HepG2 (cell line): ENCODE measurements around the gene NTPCR. TPM values are rescaled to one million over a fixed set of nuclear protein-coding genes. Genes with fewer than 3 reads are reported as not detected.

Source experiments
- GATAD2A ChIP-seq: IDR thresholded peaks from 2 replicates; pipeline ENCODE4 v1.6.1; 2016
- IKZF4 ChIP-seq: sonication (generic); formaldehyde crosslinking; IDR thresholded peaks from 2 replicates; pipeline ENCODE4 v1.5.1; 2020; ENCODE audit warnings: borderline replicate concordance, mild to moderate bottlenecking, low read depth, missing genetic modification reagents; ENCODE audit errors: not compliant biosample characterization
- KLF16 ChIP-seq, 2 experiments: sonication (generic) in 1 of 2; formaldehyde crosslinking in 1 of 2; IDR thresholded peaks; 2 replicates each; pipeline versions ENCODE4 v1.6.1 to v1.8.0; 2016 to 2023; ENCODE audit warnings: missing genetic modification reagents in 2 of 2, missing compliant biosample characterization in 1 of 2
- MAFK ChIP-seq, 2 experiments: IDR thresholded peaks in 1 of 2; conservative IDR thresholded peaks in 1 of 2; 2 replicates each; pipeline ENCODE4 v1.6.1; 2011; ENCODE audit warnings: improper control_type of control experiment in 2 of 2, low read length in 2 of 2
- MEIS1 ChIP-seq: sonication (generic); formaldehyde crosslinking; IDR thresholded peaks from 2 replicates; pipeline ENCODE4 v1.9.0; 2021; ENCODE audit warnings: mild to moderate bottlenecking, missing genetic modification reagents, moderate library complexity, borderline replicate concordance
- NR2F6 ChIP-seq, 2 experiments: IDR thresholded peaks; 2 replicates each; pipeline ENCODE4 v1.6.1; 2016; ENCODE audit warnings: antibody characterized with exemption in 1 of 2, mild to moderate bottlenecking in 1 of 2
- RELA ChIP-seq: sonication (generic); formaldehyde crosslinking; IDR thresholded peaks from 2 replicates; pipeline ENCODE4 v1.4.0; 2020; ENCODE audit warnings: missing genetic modification reagents
- RFXANK ChIP-seq: IDR thresholded peaks from 2 replicates; pipeline ENCODE4 v1.6.1; 2016
- SKI ChIP-seq: fragments of 450-650 bp; IDR thresholded peaks from one replicate; pipeline ENCODE4 v1.6.1; 2018; ENCODE audit warnings: mild to moderate bottlenecking; ENCODE audit not compliant: partially characterized antibody
- ZEB1 ChIP-seq: IDR thresholded peaks from 2 replicates; pipeline ENCODE4 v1.6.1; 2012; ENCODE audit warnings: mild to moderate bottlenecking, low read depth, inconsistent platforms; ENCODE audit not compliant: insufficient replicate concordance
- ZFP82 ChIP-seq: sonication (generic); formaldehyde crosslinking; IDR thresholded peaks from 2 replicates; pipeline ENCODE4 v1.5.1; 2020; ENCODE audit warnings: mild to moderate bottlenecking, missing genetic modification reagents, borderline replicate concordance
- ZFP90 ChIP-seq: sonication (generic); formaldehyde crosslinking; IDR thresholded peaks from 2 replicates; pipeline ENCODE4 v1.8.0; 2022; ENCODE audit warnings: missing genetic modification reagents, mild to moderate bottlenecking, inconsistent platforms, borderline replicate concordance
- ZNF224 ChIP-seq: sonication (generic); formaldehyde crosslinking; IDR thresholded peaks from 2 replicates; pipeline ENCODE4 v1.5.0; 2020; ENCODE audit warnings: mild to moderate bottlenecking, missing genetic modification reagents
- ZNF460 ChIP-seq: sonication (generic); formaldehyde crosslinking; IDR thresholded peaks from 2 replicates; pipeline ENCODE4 v1.5.1; 2020; ENCODE audit warnings: missing genetic modification reagents, mild to moderate bottlenecking, borderline replicate concordance
- ZNF496 ChIP-seq: sonication (generic); formaldehyde crosslinking; IDR thresholded peaks from 2 replicates; pipeline ENCODE4 v1.8.1; 2023; ENCODE audit warnings: mild to moderate bottlenecking, moderate library complexity, missing genetic modification reagents; ENCODE audit not compliant: insufficient replicate concordance
- ZNF546 ChIP-seq: sonication (generic); formaldehyde crosslinking; conservative IDR thresholded peaks from 2 replicates; pipeline ENCODE4 v1.8.1; 2023; ENCODE audit warnings: mild to moderate bottlenecking, missing genetic modification reagents
- ZNF598 ChIP-seq: sonication (generic); formaldehyde crosslinking; IDR thresholded peaks from 2 replicates; pipeline ENCODE4 v1.5.1; 2020; ENCODE audit warnings: mild to moderate bottlenecking, missing genetic modification reagents, borderline replicate concordance
- ZNF7 ChIP-seq: IDR thresholded peaks from 2 replicates; pipeline ENCODE4 v1.6.1; 2016; ENCODE audit warnings: missing biosample characterization, missing genetic modification reagents
- ZNF775 ChIP-seq: sonication (generic); formaldehyde crosslinking; IDR thresholded peaks from 2 replicates; pipeline ENCODE4 v1.4.0; 2020; ENCODE audit warnings: missing genetic modification reagents, mild to moderate bottlenecking, moderate library complexity, borderline replicate concordance
- polyA plus RNA-seq, 8 experiments: library from polyadenylated mRNA; depleted of rRNA in 3 of 8; stranded (reverse) in 7 of 8; unstranded in 1 of 8; fragments of >200 nt; fragmentation: Illumina TruSeq in 4 of 8; extraction: Trizol in 4 of 8; gene quantifications; 2 replicates each; pipeline versions ENCODE4 v1.2.1 to v1.2.3, GENCODE V29; 2011 to 2016; ENCODE audit warnings: low read depth in 4 of 8, missing spikeins in 1 of 8, mixed read lengths in 1 of 8; ENCODE audit not compliant: insufficient read depth in 1 of 8
- total RNA-seq, 5 experiments: library from RNA; depleted of rRNA; stranded (reverse); fragments of >200 nt; fragmentation: Illumina TruSeq; extraction: Trizol; gene quantifications; 2 replicates each; pipeline ENCODE4 v1.2.3, GENCODE V29; 2016; ENCODE audit warnings: low read depth in 1 of 5
- TF ChIP-seq, protein P1 (sequence below): sonication (generic); formaldehyde crosslinking; conservative IDR thresholded peaks from 2 replicates; pipeline ENCODE4 v1.8.1; 2023; ENCODE audit warnings: missing genetic modification reagents
- TF ChIP-seq, protein P2 (sequence below): sonication (generic); formaldehyde crosslinking; conservative IDR thresholded peaks from 2 replicates; pipeline ENCODE4 v1.4.0; 2020; ENCODE audit warnings: mild to moderate bottlenecking, missing genetic modification reagents, moderate library complexity
- TF ChIP-seq, protein P3 (sequence below): sonication (generic); formaldehyde crosslinking; IDR thresholded peaks from 2 replicates; pipeline ENCODE4 v1.5.1; 2020; ENCODE audit warnings: missing genetic modification reagents, mild to moderate bottlenecking, borderline replicate concordance

NTPCR gene
- total and polyA plus RNA-seq, 2 of the 13 experiments (the other 11 are each of a cell fraction or from before 2014, with no cell fraction given) = 11.7 to 47.0 TPM

GRCh38 chr1:232950197-232951176 lies at the start of gene NTPCR (continued):
- TF ChIP-seq, protein P1, sequence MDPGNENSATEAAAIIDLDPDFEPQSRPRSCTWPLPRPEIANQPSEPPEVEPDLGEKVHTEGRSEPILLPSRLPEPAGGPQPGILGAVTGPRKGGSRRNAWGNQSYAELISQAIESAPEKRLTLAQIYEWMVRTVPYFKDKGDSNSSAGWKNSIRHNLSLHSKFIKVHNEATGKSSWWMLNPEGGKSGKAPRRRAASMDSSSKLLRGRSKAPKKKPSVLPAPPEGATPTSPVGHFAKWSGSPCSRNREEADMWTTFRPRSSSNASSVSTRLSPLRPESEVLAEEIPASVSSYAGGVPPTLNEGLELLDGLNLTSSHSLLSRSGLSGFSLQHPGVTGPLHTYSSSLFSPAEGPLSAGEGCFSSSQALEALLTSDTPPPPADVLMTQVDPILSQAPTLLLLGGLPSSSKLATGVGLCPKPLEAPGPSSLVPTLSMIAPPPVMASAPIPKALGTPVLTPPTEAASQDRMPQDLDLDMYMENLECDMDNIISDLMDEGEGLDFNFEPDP (CRISPR knock-in tag) = no peak
- no peak for TF ChIP-seq ZNF224
- TF ChIP-seq ZFP82 (CRISPR knock-in tag) = 0 out of 2 replicates have a peak, but pooled peaks have one; percentile 43
- TF ChIP-seq ZNF775 (CRISPR knock-in tag) = no peak
- TF ChIP-seq, protein P2, sequence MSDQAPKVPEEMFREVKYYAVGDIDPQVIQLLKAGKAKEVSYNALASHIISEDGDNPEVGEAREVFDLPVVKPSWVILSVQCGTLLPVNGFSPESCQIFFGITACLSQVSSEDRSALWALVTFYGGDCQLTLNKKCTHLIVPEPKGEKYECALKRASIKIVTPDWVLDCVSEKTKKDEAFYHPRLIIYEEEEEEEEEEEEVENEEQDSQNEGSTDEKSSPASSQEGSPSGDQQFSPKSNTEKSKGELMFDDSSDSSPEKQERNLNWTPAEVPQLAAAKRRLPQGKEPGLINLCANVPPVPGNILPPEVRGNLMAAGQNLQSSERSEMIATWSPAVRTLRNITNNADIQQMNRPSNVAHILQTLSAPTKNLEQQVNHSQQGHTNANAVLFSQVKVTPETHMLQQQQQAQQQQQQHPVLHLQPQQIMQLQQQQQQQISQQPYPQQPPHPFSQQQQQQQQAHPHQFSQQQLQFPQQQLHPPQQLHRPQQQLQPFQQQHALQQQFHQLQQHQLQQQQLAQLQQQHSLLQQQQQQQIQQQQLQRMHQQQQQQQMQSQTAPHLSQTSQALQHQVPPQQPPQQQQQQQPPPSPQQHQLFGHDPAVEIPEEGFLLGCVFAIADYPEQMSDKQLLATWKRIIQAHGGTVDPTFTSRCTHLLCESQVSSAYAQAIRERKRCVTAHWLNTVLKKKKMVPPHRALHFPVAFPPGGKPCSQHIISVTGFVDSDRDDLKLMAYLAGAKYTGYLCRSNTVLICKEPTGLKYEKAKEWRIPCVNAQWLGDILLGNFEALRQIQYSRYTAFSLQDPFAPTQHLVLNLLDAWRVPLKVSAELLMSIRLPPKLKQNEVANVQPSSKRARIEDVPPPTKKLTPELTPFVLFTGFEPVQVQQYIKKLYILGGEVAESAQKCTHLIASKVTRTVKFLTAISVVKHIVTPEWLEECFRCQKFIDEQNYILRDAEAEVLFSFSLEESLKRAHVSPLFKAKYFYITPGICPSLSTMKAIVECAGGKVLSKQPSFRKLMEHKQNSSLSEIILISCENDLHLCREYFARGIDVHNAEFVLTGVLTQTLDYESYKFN = no peak
- no peak; the same call in 1 of the 2 replicates for TF ChIP-seq GATAD2A
- TF ChIP-seq, protein P3, sequence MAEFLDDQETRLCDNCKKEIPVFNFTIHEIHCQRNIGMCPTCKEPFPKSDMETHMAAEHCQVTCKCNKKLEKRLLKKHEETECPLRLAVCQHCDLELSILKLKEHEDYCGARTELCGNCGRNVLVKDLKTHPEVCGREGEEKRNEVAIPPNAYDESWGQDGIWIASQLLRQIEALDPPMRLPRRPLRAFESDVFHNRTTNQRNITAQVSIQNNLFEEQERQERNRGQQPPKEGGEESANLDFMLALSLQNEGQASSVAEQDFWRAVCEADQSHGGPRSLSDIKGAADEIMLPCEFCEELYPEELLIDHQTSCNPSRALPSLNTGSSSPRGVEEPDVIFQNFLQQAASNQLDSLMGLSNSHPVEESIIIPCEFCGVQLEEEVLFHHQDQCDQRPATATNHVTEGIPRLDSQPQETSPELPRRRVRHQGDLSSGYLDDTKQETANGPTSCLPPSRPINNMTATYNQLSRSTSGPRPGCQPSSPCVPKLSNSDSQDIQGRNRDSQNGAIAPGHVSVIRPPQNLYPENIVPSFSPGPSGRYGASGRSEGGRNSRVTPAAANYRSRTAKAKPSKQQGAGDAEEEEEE (CRISPR knock-in tag) = no peak
- no peak for TF ChIP-seq ZNF7 (CRISPR knock-in tag)
- TF ChIP-seq ZNF546 (CRISPR knock-in tag) = no peak
- no peak for TF ChIP-seq KLF16 (CRISPR knock-in tag; IDR thresholded peaks at IDR 0.05)
- TF ChIP-seq ZNF598 (CRISPR knock-in tag) = 0 out of 2 replicates have a peak, but pooled peaks have one; percentile 26
- no peak for TF ChIP-seq SKI
- no peak for TF ChIP-seq RFXANK
- TF ChIP-seq MAFK (conservative IDR thresholded peaks at IDR 0.05 in 1 of 2, IDR thresholded peaks at IDR 0.05 in 1 of 2; ENCODE audit: low read length in 2 of 2) = no peak
- no peak for TF ChIP-seq ZNF496 (CRISPR knock-in tag)
- TF ChIP-seq ZFP90 = no peak
- TF ChIP-seq ZNF460 (CRISPR knock-in tag) = no peak
- 0 out of 2 replicates have a peak, but pooled peaks have one; percentile 15 for TF ChIP-seq NR2F6 (IDR thresholded peaks at IDR 0.05)
- TF ChIP-seq NR2F6 (CRISPR knock-in tag; IDR thresholded peaks at IDR 0.05) = 0 out of 2 replicates have a peak, but pooled peaks have one; percentile 5
- no peak for TF ChIP-seq RELA (CRISPR knock-in tag)
- no peak for TF ChIP-seq ZEB1
- no peak for TF ChIP-seq IKZF4 (CRISPR knock-in tag)
- TF ChIP-seq MEIS1 = no peak
